Measurements from ENCODE around the gene ADAMTS17.
"Not testable (repeated sequence)": the region's sequence is repeated elsewhere in the genome, so short reads cannot be mapped to it uniquely, and the experiment has no call there.

The ADAMTS17 gene

GRCh38 chr15:99983886-99984286 lies 357.9 kb downstream of the ADAMTS17 start:
- no peak for DNase-seq

- no peak for DNase-seq
Observed at GRCh38 chr15:99983171-99983885, 358.4 kb downstream of the ADAMTS17 start.

GRCh38 chr15:99982662-99983061 lies 359.1 kb downstream of the ADAMTS17 start:
- DNase-seq, result no peak

GRCh38 chr15:99981839-99982658 lies 359.7 kb downstream of the ADAMTS17 start:
- DNase-seq, result no peak

DNA sequence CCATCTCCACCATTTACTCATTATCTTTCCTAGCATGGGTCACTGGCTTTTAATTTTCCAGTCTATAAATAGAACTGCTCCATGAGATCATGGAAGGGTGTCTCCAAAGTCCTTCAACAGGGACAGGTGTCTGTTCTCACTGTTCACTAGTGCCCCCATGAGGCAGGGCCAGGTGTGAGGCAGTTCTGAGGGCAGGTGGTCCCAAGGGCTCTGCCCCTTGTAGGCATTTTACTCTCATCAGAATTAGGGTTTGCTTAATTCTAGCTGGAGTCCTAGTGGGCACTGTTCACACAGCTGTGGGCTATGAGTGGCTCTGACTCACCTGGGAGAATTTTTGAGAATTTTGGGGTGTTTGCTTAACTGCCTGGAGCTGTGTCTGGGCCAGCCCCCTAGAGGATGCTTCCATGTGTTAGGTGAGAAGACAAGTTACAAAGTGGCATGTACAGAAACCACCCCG lies 360.6 kb downstream of the ADAMTS17 start:
- DNase-seq, result no peak

DNA sequence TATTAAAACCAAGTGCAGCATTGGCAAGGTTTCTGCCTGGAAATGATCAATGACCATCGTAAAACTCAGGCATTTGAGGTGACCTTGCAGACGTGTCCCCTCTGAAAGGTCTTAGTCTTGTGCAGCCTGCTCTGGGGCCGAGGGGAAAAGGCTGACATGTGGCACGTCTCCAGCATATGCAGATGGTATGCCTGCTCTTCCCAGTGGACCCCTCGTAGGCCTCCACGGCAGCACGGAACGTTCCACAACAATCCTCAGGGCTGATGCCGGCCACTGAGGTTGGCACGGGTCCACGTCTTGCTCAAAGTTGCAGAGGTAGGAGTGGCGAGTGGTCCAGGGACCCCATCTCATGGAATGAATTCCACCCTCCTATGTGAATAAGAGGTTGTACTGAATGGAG lies 361.0 kb downstream of the ADAMTS17 start:
- no peak for DNase-seq

DNA sequence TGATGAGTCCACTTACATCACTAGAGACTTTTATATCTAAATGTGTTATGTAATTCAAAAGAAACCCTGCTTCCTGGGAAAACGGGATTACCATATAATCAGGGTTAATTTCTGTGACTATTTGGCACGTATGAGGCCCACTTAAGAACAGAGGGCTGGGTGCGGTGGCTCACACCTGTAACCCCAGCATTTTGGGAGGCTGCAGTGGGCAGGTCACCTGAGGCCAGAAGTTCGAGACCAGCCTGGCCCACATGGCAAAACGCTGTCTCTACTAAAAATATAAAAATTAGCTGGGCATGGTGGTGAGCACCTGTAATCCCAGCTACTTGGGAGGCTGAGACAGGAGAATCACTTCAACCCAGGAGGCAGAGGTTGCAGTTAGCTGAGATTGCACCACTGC lies 361.9 kb downstream of the ADAMTS17 start:
- not testable (repeated sequence) for DNase-seq

DNA sequence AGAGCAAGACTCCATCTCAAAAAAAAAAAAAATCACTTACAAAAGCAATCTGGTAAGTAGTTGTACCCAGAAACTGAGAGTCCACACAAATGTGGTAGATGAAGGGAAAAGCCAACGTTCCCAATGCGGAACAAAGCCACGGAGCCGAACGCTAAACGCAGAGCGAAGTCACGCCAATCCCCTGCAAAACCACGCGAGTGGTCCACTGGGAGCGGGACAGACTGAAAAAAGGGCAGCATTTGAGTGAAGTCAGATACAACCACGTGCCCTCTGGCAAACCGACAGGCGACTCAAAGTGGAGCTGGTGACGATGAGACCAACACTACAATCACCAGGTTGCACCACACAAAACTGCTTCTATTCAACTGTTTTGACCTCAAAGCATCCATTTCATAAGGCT lies 362.4 kb downstream of the ADAMTS17 start:
- DNase-seq, result no peak

- no peak for DNase-seq
Observed at GRCh38 chr15:99978426-99978825, 363.3 kb downstream of the ADAMTS17 start.

DNA sequence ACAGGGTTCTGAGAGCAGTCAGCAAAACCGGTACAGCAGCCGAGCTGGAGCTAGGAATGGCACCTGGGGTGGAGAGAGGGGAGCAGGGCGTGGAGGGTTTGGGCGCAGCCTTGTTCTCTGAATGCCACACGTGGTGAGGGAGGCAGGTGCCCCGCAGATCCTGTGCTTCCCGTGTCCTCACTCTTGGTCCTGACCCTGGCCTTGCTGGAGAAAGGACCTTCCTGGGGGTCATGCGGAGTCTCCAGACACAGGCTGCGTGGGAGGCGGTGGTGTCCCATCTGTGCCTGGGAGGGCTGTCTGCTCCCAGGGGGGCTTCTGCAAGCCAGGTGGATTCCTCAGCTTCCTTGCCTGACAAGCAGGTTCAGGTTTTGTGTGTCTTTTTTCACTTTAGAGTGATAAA lies 363.8 kb downstream of the ADAMTS17 start:
- DNase-seq, result no peak

DNA sequence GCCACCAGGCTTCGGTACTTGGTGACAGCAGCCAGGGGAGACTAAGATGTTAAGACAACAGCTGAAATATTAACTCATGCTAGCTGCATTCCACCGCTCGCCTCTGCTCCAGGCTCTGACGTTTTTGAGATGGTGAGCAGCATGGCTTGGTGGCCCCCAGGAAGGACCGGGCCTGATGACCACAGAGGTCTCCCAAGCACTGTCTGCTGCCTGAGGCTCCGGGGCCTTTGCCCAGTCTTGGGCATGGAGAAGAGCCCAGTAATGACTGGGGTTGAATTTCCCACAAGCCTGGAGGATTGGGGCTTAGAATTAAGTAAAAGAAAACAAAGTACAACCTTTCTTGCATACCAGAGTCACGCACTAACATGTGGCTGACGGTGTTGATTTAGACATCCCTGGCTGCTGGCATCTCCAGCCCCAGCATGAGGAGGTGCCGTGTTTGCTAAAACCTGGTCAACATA lies 364.9 kb downstream of the ADAMTS17 start:
- DNase-seq, result no peak

- DNase-seq, result no peak
Observed at GRCh38 chr15:99976000-99976399, 365.8 kb downstream of the ADAMTS17 start.

DNA sequence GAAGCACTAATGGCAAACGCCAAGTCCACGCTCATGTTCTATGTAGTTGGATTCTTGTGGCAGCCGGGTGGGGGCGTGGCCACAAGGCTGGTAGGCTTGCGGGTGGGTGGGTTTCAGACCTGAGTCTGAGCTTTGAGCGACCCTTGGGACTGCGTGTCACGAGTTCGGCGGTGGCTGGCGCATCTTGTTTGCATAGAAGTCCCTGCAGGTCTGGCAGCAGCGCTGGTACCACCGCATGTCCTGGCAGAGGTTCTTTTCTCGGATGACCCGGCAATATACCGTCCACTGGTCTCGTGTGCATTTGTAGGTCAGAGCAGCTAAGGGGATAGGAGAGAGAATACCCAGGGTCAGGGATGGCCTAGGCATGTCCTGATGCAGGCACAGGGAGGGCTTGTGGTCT lies 367.5 kb downstream of the ADAMTS17 start:
- no peak for DNase-seq

- no peak for DNase-seq
Observed at GRCh38 chr15:99973351-99973750, 368.4 kb downstream of the ADAMTS17 start.

- no peak for DNase-seq
Observed at GRCh38 chr15:99970891-99971430, 370.8 kb downstream of the ADAMTS17 start.

DNA sequence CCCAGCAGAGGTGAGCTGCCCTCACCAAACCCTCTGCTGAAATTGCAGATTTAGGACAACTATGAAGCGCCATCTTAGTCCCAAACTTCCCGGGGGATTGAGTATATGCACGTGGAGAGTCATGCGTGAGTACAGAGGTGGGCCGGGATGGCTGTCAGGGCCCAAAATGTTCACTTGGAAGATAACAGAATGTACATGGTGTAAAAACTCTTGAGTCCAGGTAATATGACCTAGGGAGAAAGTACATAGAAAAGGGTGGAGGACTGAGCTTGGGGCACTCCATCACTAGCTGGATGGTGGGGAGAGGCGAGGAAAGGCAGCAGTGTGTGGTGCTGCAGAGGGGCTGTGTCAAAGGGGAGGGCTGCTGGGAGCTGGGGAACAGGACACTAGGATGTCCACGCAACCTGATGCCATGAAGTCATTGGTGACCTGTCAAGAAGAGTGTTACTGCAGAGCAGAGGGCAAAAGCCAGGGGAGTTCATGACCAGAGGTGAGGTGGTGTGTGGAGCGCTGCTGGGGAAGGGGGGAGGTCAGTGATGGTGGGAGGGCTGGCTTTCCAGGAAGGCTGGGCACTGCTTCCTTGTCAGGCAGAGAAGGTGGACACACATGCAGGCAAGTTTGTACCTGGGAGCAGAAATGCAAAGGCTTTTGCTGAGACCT lies 372.4 kb downstream of the ADAMTS17 start:
- no peak for DNase-seq

GRCh38 chr15:99967841-99968371 lies 373.9 kb downstream of the ADAMTS17 start:
- no peak for DNase-seq

- DNase-seq, result no peak
Observed at GRCh38 chr15:99966815-99967214, 375.0 kb downstream of the ADAMTS17 start.

GRCh38 chr15:99965376-99965775 lies 376.4 kb downstream of the ADAMTS17 start:
- no peak for DNase-seq

- no peak for DNase-seq
Observed at GRCh38 chr15:99963976-99964375, 377.8 kb downstream of the ADAMTS17 start.

- DNase-seq, result no peak
Observed at GRCh38 chr15:99963096-99963825, 378.5 kb downstream of the ADAMTS17 start.

DNA sequence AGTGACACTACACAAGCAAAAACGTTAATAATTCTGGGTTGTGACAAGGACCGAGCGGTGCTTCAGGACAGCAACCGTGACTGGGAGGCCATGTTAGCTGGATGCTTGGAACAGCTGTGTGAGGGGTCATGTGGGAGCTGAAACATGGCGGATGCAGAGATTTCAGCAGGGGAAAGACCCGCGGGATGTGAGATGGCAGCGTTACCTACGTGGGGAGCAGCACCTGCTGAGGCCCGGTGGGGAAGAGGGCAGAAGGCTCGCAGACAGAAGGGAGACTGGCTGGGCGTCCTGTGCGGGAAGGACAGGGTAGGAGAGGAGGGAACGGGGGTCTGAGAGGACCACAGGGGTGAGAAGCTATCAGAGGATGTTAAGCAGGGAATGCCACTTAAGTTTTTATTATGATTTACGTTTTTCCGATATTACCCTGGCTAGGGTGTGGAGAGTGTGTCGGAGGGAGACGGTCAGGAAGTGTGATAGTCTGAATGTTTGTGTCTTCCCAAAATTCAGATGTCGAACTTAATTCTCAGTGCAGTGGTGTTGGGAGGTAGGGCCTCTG lies 379.7 kb downstream of the ADAMTS17 start:
- no peak for DNase-seq
